NOMO-1 treated with DMSO at 0.1 percent for 48 hours (cell line): ENCODE results near the gene SLC25A19.
"Not testable (repeated sequence)": the region's sequence is repeated elsewhere in the genome, so short reads cannot be mapped to it uniquely, and the experiment has no call there.

Experiments used
- DNase-seq: peaks from one replicate; lab custom pipeline; 2025; ENCODE audit not compliant: unreplicated experiment; lab: John Stamatoyannopoulos, UW

Gene SLC25A19

GRCh38 chr17:75301502-75302206, 12.4 kb upstream of the SLC25A19 start:
- no peak for DNase-seq

GRCh38 chr17:75301049-75301448, 11.8 kb upstream of the SLC25A19 start:
- DNase-seq, result no peak

GRCh38 chr17:75300280-75300679, 11.0 kb upstream of the SLC25A19 start:
- DNase-seq, result no peak

- peak; percentile 82 for DNase-seq
Measured at GRCh38 chr17:75295201-75296158, 6.2 kb upstream of the SLC25A19 start.

GRCh38 chr17:75292810-75293448, 3.7 kb upstream of the SLC25A19 start:
- peak; percentile 38 for DNase-seq

- peak; percentile 87 for DNase-seq
Measured at GRCh38 chr17:75289832-75290337, 652 bp upstream of the SLC25A19 start.

- no peak for DNase-seq
Measured at GRCh38 chr17:75288770-75289114, 491 bp downstream of the SLC25A19 start.

GRCh38 chr17:75288359-75288758, 874 bp downstream of the SLC25A19 start:
- no peak for DNase-seq

GRCh38 chr17:75287221-75287620, 2.0 kb downstream of the SLC25A19 start:
- DNase-seq, result no peak

- no peak for DNase-seq
Measured at GRCh38 chr17:75285123-75285522, 4.1 kb downstream of the SLC25A19 start.

GRCh38 chr17:75280189-75280588, 9.0 kb downstream of the SLC25A19 start:
- DNase-seq, result not testable (repeated sequence)

- no peak for DNase-seq
Measured at GRCh38 chr17:75277664-75278071, 11.6 kb downstream of the SLC25A19 start.

GRCh38 chr17:75273977-75274708, 15.1 kb downstream of the SLC25A19 start:
- DNase-seq, result no peak

- DNase-seq, result no peak
Measured at GRCh38 chr17:75272848-75273184, 16.4 kb downstream of the SLC25A19 start.

GRCh38 chr17:75271955-75272847, 17.0 kb downstream of the SLC25A19 start:
- no peak for DNase-seq

- peak; percentile 73 for DNase-seq
Measured at GRCh38 chr17:75271233-75271954, 17.8 kb downstream of the SLC25A19 start.

- no peak for DNase-seq
Measured at GRCh38 chr17:75270966-75271232, 18.3 kb downstream of the SLC25A19 start, which contains the start of gene MIF4GD. MIF4GD (minus strand) TSS chr17:75271231; CDS start chr17:75270195, 1,036 bp downstream.

- peak; percentile 70 for DNase-seq
Measured at GRCh38 chr17:75270218-75270965, 18.8 kb downstream of the SLC25A19 start.

GRCh38 chr17:75269844-75270217, 19.4 kb downstream of the SLC25A19 start:
- DNase-seq, result no peak
